NCI-H2227 (cell line): ENCODE results near the gene FOXF1.

ENCODE experiments used
- DNase-seq: peaks from one replicate; lab custom pipeline; 2025; ENCODE audit not compliant: unreplicated experiment; lab: John Stamatoyannopoulos, UW

FOXF1 gene

GRCh38 chr16:86492267-86492960 lies 17.9 kb upstream of the FOXF1 start:
- no peak for DNase-seq

- DNase-seq: no peak
These were observed 17.2 kb upstream of the FOXF1 start for GRCh38 chr16:86492961-86493629.

- peak; percentile 27 for DNase-seq
These were observed 16.2 kb upstream of the FOXF1 start for GRCh38 chr16:86494039-86494564.

- no peak for DNase-seq
These were observed 15.6 kb upstream of the FOXF1 start for GRCh38 chr16:86494565-86495356.

- no peak for DNase-seq
These were observed 15.0 kb upstream of the FOXF1 start for GRCh38 chr16:86495357-86495701.

GRCh38 chr16:86495756-86496261 lies 14.5 kb upstream of the FOXF1 start:
- no peak for DNase-seq

- no peak for DNase-seq
These were observed 13.9 kb upstream of the FOXF1 start for GRCh38 chr16:86496262-86496928.

- no peak for DNase-seq
These were observed 13.3 kb upstream of the FOXF1 start for GRCh38 chr16:86496929-86497461.

GRCh38 chr16:86497551-86498021 lies 12.7 kb upstream of the FOXF1 start:
- DNase-seq: no peak

- DNase-seq: no peak
These were observed 12.1 kb upstream of the FOXF1 start for GRCh38 chr16:86498155-86498670.

GRCh38 chr16:86498671-86499439 lies 11.5 kb upstream of the FOXF1 start:
- DNase-seq: no peak

GRCh38 chr16:86499440-86499786 lies 10.9 kb upstream of the FOXF1 start:
- no peak for DNase-seq

- DNase-seq: no peak
These were observed 10.2 kb upstream of the FOXF1 start for GRCh38 chr16:86499889-86500707.

GRCh38 chr16:86500708-86501510 lies 9.4 kb upstream of the FOXF1 start:
- no peak for DNase-seq

GRCh38 chr16:86501989-86502855 lies 8.1 kb upstream of the FOXF1 start:
- DNase-seq: no peak

GRCh38 chr16:86502856-86503748 lies 7.2 kb upstream of the FOXF1 start:
- no peak for DNase-seq
